Caco-2 (cell line): ENCODE data around the gene NKX1-2. TPM values are rescaled to one million over a fixed set of nuclear protein-coding genes. Genes with fewer than 3 reads are reported as not detected.

Experiments used
- BruUV-seq: library from RNA; stranded (reverse); fragments of 400-500 nt; replicated peaks from 2 replicates; lab custom pipeline; 2021; lab: Mats Ljungman, UMichigan
- CTCF ChIA-PET: fragments of 300-600 bp; sonication (Branson Sonifier 250); formaldehyde crosslinking; loops from one replicate; lab custom pipeline; 2022; ENCODE audit warnings: antibody characterized with exemption; lab: Charles Lee
- POLR2A ChIA-PET: fragments of 300-600 bp; sonication (Branson Sonifier 250); formaldehyde crosslinking; loops from one replicate; lab custom pipeline; 2022; ENCODE audit warnings: antibody characterized with exemption; lab: Charles Lee
- DNase-seq, 2 experiments: peaks; one replicate each; pipeline versions ENCODE4 v3.0.0 to v3.0.0-alpha.2; 2020 to 2022
- H3K27me3 ChIP-seq: replicated peaks from 2 replicates; pipeline ENCODE4 v1.6.0; 2011; ENCODE audit warnings: low read length; ENCODE audit not compliant: control insufficient read depth, insufficient read depth
- H3K36me3 ChIP-seq: 2 replicates; pipeline ENCODE4 v1.5.1; 2011; ENCODE audit warnings: low read length; ENCODE audit not compliant: control insufficient read depth, insufficient read depth
- H3K4me1 ChIP-seq: fragments of 250-450 bp; sonication (Bioruptor Pico); 2 replicates; pipeline ENCODE4 v1.5.1; 2020; ENCODE audit warnings: mild to moderate bottlenecking
- H3K4me3 ChIP-seq: 2 replicates; pipeline ENCODE4 v1.5.1; 2011; ENCODE audit warnings: low read depth, mild to moderate bottlenecking, control low read depth, low read length
- H3K9me3 ChIP-seq: fragments of 250-450 bp; sonication (Bioruptor Pico); 2 replicates; pipeline ENCODE4 v1.5.1; 2020; ENCODE audit warnings: mild to moderate bottlenecking, moderate library complexity
- H3K27ac Mint-ChIP-seq: one replicate; pipeline ENCODE4 v1.8.0; 2022; ENCODE audit warnings: mixed read lengths; ENCODE audit not compliant: unreplicated experiment
- H3K27me3 Mint-ChIP-seq: one replicate; pipeline ENCODE4 v1.8.0; 2022; ENCODE audit warnings: mixed read lengths; ENCODE audit not compliant: insufficient read depth, unreplicated experiment
- H3K36me3 Mint-ChIP-seq: one replicate; pipeline ENCODE4 v1.8.0; 2022; ENCODE audit warnings: mild to moderate bottlenecking, mixed read lengths; ENCODE audit not compliant: insufficient read depth, unreplicated experiment
- H3K4me1 Mint-ChIP-seq: one replicate; pipeline ENCODE4 v1.8.0; 2022; ENCODE audit warnings: low read depth, mixed read lengths; ENCODE audit not compliant: unreplicated experiment
- H3K4me3 Mint-ChIP-seq: one replicate; pipeline ENCODE4 v1.8.0; 2022; ENCODE audit warnings: mild to moderate bottlenecking, moderate library complexity, mixed read lengths; ENCODE audit not compliant: unreplicated experiment
- H3K9me3 Mint-ChIP-seq: one replicate; pipeline ENCODE4 v1.8.0; 2022; ENCODE audit warnings: mixed read lengths; ENCODE audit not compliant: unreplicated experiment
- intact Hi-C: fragments of 100-400 bp; cut with micrococcal nuclease; formaldehyde crosslinking; loops from one replicate; pipeline ENCODE4 v1.10.0; 2022; ENCODE audit not compliant: unreplicated experiment
- total RNA-seq: library from RNA; stranded (reverse); gene quantifications from 2 replicates; pipeline ENCODE4 v1.2.3, GENCODE V29; 2022
- TF ChIP-seq, protein P1 (sequence below), 2 experiments: fragments of 200-600 bp in 1 of 2; IDR thresholded peaks; 1 replicate in 1 of 2; 2 replicates in 1 of 2; pipeline versions ENCODE4 v1.5.1 to v1.8.0; 2011 to 2022; ENCODE audit warnings: antibody characterized with exemption in 1 of 2, control low read depth in 1 of 2, inconsistent platforms in 1 of 2, low read depth in 1 of 2, low read length in 1 of 2, mild to moderate bottlenecking in 1 of 2, moderate library complexity in 1 of 2; ENCODE audit not compliant: insufficient read depth in 1 of 2, severe bottlenecking in 1 of 2, unreplicated experiment in 1 of 2

Gene NKX1-2
- total RNA-seq, 1 experiment from 2014 or later, result 2.8 TPM

- Mint-ChIP-seq H3K4me1 (peaks cover 15% of the 10 kb centered on the region), H3K36me3 (peaks cover 6% of the 10 kb centered on the region), H3K9me3 (no peaks in the 10 kb centered on the region), H3K27ac (no peak overlapping the region), H3K4me3 (no peak overlapping the region), H3K27me3 (no peaks in the 10 kb centered on the region)
- no peak overlapping the region for H3K4me3 ChIP-seq
- TF ChIP-seq, protein P1, sequence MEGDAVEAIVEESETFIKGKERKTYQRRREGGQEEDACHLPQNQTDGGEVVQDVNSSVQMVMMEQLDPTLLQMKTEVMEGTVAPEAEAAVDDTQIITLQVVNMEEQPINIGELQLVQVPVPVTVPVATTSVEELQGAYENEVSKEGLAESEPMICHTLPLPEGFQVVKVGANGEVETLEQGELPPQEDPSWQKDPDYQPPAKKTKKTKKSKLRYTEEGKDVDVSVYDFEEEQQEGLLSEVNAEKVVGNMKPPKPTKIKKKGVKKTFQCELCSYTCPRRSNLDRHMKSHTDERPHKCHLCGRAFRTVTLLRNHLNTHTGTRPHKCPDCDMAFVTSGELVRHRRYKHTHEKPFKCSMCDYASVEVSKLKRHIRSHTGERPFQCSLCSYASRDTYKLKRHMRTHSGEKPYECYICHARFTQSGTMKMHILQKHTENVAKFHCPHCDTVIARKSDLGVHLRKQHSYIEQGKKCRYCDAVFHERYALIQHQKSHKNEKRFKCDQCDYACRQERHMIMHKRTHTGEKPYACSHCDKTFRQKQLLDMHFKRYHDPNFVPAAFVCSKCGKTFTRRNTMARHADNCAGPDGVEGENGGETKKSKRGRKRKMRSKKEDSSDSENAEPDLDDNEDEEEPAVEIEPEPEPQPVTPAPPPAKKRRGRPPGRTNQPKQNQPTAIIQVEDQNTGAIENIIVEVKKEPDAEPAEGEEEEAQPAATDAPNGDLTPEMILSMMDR (IDR thresholded peaks at IDR 0.05; ENCODE audit: insufficient read depth in 1 of 2, low read depth in 1 of 2, low read length in 1 of 2, severe bottlenecking in 1 of 2, unreplicated experiment in 1 of 2), result no peak
- BruUV-seq, result no TSS peak
- ChIA-PET CTCF (interaction anchor here (1.5 kb wide), 1 partner anchor 40 kb away, joined by 3 read pairs; the partner anchor contains the start of gene OAT), POLR2A (interaction anchor here (0.5 kb wide), 1 partner anchor 326 kb away, joined by 3 read pairs; no protein-coding TSS in a partner anchor)
- intact Hi-C loops, result no loop called here
- no peaks in the 10 kb centered on the region for H3K27me3 ChIP-seq
- H3K4me1 ChIP-seq, result peaks cover 36% of the 10 kb centered on the region
- no peaks in the 10 kb centered on the region for H3K36me3 ChIP-seq
- DNase-seq, result no peak
- H3K9me3 ChIP-seq, result no peaks in the 10 kb centered on the region
These were observed 8.6 kb upstream of the NKX1-2 start for GRCh38 chr10:124458473-124458872.

- POLR2A ChIA-PET, result no interaction called here
- BruUV-seq, result no TSS peak
- H3K27me3 Mint-ChIP-seq, result peaks cover 3% of the 10 kb centered on the region
These were observed 5.6 kb upstream of the NKX1-2 start for GRCh38 chr10:124455441-124455840.

DNA sequence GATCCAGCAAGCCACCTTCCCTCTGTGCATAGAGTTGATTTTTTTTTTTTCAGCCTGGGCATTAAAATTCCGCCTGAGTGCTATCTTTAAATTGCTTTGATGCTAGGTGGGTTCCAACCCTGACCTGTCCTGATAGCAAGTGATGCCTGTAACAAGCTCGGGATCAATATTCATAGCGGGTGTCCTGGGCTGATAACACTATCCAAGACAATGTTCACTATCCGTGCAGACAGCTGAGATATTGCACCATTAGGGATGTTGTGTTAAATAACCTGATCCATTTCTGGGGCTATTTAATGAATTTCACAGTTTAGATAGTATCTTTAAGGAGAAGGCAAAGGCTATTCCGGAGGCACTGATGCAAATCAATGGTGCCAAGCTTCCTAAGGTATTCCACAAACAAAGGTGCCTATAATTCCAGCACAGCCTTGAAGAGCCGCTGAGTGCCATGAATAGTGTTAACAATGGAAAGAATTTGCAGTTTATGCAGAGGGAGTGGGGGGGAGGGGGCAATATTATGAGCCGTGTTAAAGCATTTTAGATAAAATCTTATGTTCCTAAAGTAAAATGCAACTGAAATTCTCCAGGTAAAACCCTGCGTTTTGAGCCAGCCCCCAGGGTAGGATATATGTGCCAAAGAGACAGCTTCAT is 4.2 kb upstream of the NKX1-2 start:
- ChIA-PET POLR2A (interaction anchor here (0.6 kb wide), 1 partner anchor 369 kb away, joined by 18 read pairs; no protein-coding TSS in a partner anchor), CTCF (no interaction called here)

More at GRCh38 chr10:124455441-124455840, 5.6 kb upstream of the NKX1-2 start:
- Histone ChIP-seq H3K4me1 (peaks cover 29% of the 10 kb centered on the region), H3K9me3 (no peaks in the 10 kb centered on the region), H3K36me3 (no peaks in the 10 kb centered on the region), H3K27me3 (no peaks in the 10 kb centered on the region), H3K4me3 (no peak overlapping the region)
- Mint-ChIP-seq H3K27ac (no peak overlapping the region), H3K9me3 (no peaks in the 10 kb centered on the region), H3K36me3 (no peaks in the 10 kb centered on the region), H3K4me1 (peaks cover 15% of the 10 kb centered on the region), H3K4me3 (no peak overlapping the region)
- CTCF ChIA-PET, result no interaction called here
- TF ChIP-seq, protein P1 (IDR thresholded peaks at IDR 0.05; ENCODE audit: insufficient read depth in 1 of 2, low read depth in 1 of 2, low read length in 1 of 2, severe bottlenecking in 1 of 2, unreplicated experiment in 1 of 2), result no peak
- no peak for DNase-seq
- intact Hi-C loops, result no loop called here

More for the DNA sequence above, 4.2 kb upstream of the NKX1-2 start:
- Mint-ChIP-seq H3K27ac (no peak overlapping the region), H3K27me3 (peaks cover 9% of the 10 kb centered on the region), H3K4me1 (peaks cover 5% of the 10 kb centered on the region), H3K9me3 (no peaks in the 10 kb centered on the region), H3K36me3 (no peaks in the 10 kb centered on the region), H3K4me3 (no peak overlapping the region)
- H3K4me1 ChIP-seq, result peaks cover 27% of the 10 kb centered on the region
- no peaks in the 10 kb centered on the region for H3K9me3 ChIP-seq
- BruUV-seq, result no TSS peak
- TF ChIP-seq, protein P1 (IDR thresholded peaks at IDR 0.05; ENCODE audit: insufficient read depth in 1 of 2, low read depth in 1 of 2, low read length in 1 of 2, severe bottlenecking in 1 of 2, unreplicated experiment in 1 of 2), result no peak
- H3K27me3 ChIP-seq, result peaks cover 2% of the 10 kb centered on the region
- no peak overlapping the region for H3K4me3 ChIP-seq
- intact Hi-C loops, result no loop called here
- H3K36me3 ChIP-seq, result no peaks in the 10 kb centered on the region
- no peak for DNase-seq
